ENCODE results near the gene TMEM253. TPM values are rescaled to one million over a fixed set of nuclear protein-coding genes. Genes with fewer than 3 reads are reported as not detected.

TMEM253 gene
- total RNA-seq, 1 donor from 2014 or later = 1.4 TPM

DNA sequence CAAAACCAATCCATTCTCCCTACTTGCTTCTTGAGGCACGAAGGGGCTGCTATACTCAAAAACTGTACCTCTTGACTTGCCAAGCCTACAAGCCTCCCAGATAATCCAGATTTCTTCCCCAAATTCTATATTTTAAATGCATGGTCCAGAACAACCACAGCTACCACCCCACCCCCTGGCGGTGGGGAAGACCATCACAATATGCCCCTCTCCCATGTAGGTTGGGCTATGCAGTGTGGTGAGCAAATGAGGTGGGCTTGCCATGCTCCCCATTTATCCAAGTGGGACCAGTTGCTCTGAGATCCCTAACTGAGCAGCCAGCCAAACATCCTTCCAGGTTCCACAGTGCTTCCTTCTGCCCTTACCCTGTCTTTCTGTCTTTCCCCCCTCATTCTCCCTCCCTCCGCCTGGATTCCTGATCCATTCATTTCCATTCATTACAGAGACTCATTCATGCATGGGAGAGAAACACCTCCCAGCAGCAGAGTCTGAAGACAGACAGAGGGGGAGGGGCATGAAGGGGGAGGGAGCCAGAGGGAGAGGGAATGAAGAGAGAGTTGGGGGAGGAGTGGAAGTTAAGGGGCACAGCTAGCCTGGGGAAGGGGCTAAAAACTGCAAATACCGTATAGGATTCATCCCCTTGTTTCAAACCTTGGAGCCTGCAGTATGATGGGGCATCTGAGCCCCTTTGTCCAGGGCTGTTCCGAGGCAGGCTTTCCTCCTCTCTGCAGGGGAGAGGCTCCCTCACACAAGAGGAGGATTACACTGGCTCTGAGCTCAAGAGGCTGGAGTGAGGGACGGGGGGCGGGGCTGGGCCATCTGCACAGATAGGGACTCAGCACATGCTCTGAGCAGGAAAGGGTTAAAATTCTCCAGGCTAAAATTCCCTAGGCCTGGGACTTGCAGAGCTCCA lies 6.8 kb upstream of the TMEM253 start:
- Mint-ChIP-seq H3K9me3 (ENCODE audit: unreplicated experiment) (no peaks in the 10 kb centered on the region), H3K4me3 (ENCODE audit: unreplicated experiment) (peak overlapping the region; percentile 66)

DNA sequence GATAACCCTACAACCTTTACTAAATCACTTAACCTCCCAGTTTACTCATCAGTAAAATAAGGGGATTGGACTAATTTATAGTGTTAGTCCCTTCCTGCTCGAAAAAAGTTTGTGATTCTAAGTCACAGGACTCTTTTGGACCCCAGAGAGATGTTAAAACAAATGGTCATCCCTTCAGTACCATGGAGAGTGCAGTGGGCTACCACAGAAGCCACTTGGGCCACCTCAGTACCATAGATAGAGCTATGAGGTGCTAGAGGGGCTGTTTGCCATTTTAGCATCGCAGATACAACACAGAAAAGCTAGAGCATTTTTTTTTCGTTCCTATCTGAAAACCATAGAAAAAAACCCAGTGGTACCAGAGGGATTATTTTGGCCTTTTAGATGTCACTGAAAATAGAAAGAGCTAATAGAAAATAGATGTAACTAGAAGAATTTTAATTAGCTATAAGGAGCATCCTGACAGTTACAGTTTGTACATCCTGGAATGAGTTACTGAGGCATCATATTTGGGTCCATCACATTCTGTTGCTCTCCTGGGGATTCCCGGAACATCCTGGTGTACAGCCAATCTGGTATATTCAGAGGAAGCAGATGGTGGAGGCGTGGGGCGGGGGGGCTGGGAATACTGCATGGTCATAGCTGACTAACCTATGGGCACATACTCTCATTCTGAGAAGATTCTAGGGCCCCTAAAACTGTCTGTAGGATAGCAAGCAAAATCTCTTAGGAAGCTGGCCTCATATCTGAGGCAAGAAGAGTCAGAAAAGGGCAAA lies 5.2 kb upstream of the TMEM253 start:
- DNase-seq (ENCODE audit: low read depth) = no peak

More for the DNA sequence above, 6.8 kb upstream of the TMEM253 start:
- H3K4me2 ChIP-seq (ENCODE audit: low read length) = peak overlapping the region; percentile 34
- H3K36me3 ChIP-seq (ENCODE audit: insufficient read depth, low read length) = peaks cover 7% of the 10 kb centered on the region
- H3K36me3 Mint-ChIP-seq (ENCODE audit: low read depth, unreplicated experiment) = peaks cover 2% of the 10 kb centered on the region
- H3K4me1 Mint-ChIP-seq (ENCODE audit: low read depth, unreplicated experiment) = peaks cover 38% of the 10 kb centered on the region
- H3K27me3 ChIP-seq (ENCODE audit: insufficient read depth, low read length) = peaks cover 3% of the 10 kb centered on the region
- no peak for FAIRE-seq
- no peaks in the 10 kb centered on the region for H3K9me3 ChIP-seq (ENCODE audit: insufficient read depth, low read depth, low read length)
- TF ChIP-seq EZH2 (IDR thresholded peaks at IDR 0.05; ENCODE audit: insufficient read depth, low read length) = no peak
- TF ChIP-seq, protein P1, sequence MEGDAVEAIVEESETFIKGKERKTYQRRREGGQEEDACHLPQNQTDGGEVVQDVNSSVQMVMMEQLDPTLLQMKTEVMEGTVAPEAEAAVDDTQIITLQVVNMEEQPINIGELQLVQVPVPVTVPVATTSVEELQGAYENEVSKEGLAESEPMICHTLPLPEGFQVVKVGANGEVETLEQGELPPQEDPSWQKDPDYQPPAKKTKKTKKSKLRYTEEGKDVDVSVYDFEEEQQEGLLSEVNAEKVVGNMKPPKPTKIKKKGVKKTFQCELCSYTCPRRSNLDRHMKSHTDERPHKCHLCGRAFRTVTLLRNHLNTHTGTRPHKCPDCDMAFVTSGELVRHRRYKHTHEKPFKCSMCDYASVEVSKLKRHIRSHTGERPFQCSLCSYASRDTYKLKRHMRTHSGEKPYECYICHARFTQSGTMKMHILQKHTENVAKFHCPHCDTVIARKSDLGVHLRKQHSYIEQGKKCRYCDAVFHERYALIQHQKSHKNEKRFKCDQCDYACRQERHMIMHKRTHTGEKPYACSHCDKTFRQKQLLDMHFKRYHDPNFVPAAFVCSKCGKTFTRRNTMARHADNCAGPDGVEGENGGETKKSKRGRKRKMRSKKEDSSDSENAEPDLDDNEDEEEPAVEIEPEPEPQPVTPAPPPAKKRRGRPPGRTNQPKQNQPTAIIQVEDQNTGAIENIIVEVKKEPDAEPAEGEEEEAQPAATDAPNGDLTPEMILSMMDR (IDR thresholded peaks at IDR 0.05; ENCODE audit: insufficient read depth, low read depth, low read length) = peak; percentile 39
- no peak overlapping the region for H2AFZ ChIP-seq (ENCODE audit: low read depth, low read length)
- peaks cover 40% of the 10 kb centered on the region for H4K20me1 ChIP-seq (ENCODE audit: insufficient read depth, low read length)
- peaks cover 11% of the 10 kb centered on the region for H3K4me1 ChIP-seq (ENCODE audit: insufficient read depth, low read length)
- no peaks in the 10 kb centered on the region for H3K27me3 Mint-ChIP-seq (ENCODE audit: low read depth, unreplicated experiment)
- DNase-seq (ENCODE audit: low read depth) = no peak
- no peak overlapping the region for H3K9ac ChIP-seq (ENCODE audit: low read length)
- H3K4me3 ChIP-seq (ENCODE audit: insufficient read depth, low read depth, low read length) = no peak overlapping the region
- peak overlapping the region; percentile 64 for H3K27ac Mint-ChIP-seq (ENCODE audit: unreplicated experiment)
- no peaks in the 10 kb centered on the region for H3K79me2 ChIP-seq (ENCODE audit: insufficient read depth, low read length)
- H3K27ac ChIP-seq (ENCODE audit: low read depth, low read length) = no peak overlapping the region

More for the DNA sequence above, 5.2 kb upstream of the TMEM253 start:
- no peaks in the 10 kb centered on the region for H3K36me3 ChIP-seq (ENCODE audit: insufficient read depth, low read length)
- H3K79me2 ChIP-seq (ENCODE audit: insufficient read depth, low read length) = no peaks in the 10 kb centered on the region
- TF ChIP-seq, protein P1 (IDR thresholded peaks at IDR 0.05; ENCODE audit: insufficient read depth, low read depth, low read length) = no peak
- no peak for FAIRE-seq
- peaks cover 48% of the 10 kb centered on the region for H3K4me1 Mint-ChIP-seq (ENCODE audit: low read depth, unreplicated experiment)
- peaks cover 15% of the 10 kb centered on the region for H3K4me1 ChIP-seq (ENCODE audit: insufficient read depth, low read length)
- no peaks in the 10 kb centered on the region for H3K9me3 Mint-ChIP-seq (ENCODE audit: unreplicated experiment)
- H3K4me3 ChIP-seq (ENCODE audit: insufficient read depth, low read depth, low read length) = no peak overlapping the region
- no peak overlapping the region for H3K9ac ChIP-seq (ENCODE audit: low read length)
- no peaks in the 10 kb centered on the region for H3K9me3 ChIP-seq (ENCODE audit: insufficient read depth, low read depth, low read length)
- no peaks in the 10 kb centered on the region for H3K36me3 Mint-ChIP-seq (ENCODE audit: low read depth, unreplicated experiment)
- H3K4me2 ChIP-seq (ENCODE audit: low read length) = no peak overlapping the region
- no peaks in the 10 kb centered on the region for H3K27me3 Mint-ChIP-seq (ENCODE audit: low read depth, unreplicated experiment)
- H4K20me1 ChIP-seq (ENCODE audit: insufficient read depth, low read length) = peaks cover 34% of the 10 kb centered on the region
- H3K4me3 Mint-ChIP-seq (ENCODE audit: unreplicated experiment) = no peak overlapping the region
- peaks cover 8% of the 10 kb centered on the region for H3K27me3 ChIP-seq (ENCODE audit: insufficient read depth, low read length)
- no peak overlapping the region for H3K27ac ChIP-seq (ENCODE audit: low read depth, low read length)
- H2AFZ ChIP-seq (ENCODE audit: low read depth, low read length) = no peak overlapping the region
- peak overlapping the region; percentile 41 for H3K27ac Mint-ChIP-seq (ENCODE audit: unreplicated experiment)

Measured in astrocyte (in vitro differentiated cells and primary cell).